ENCODE data around the gene ZFYVE28.
"Not testable (repeated sequence)": the region's sequence is repeated elsewhere in the genome, so short reads cannot be mapped to it uniquely, and the experiment has no call there.

ZFYVE28 gene

GRCh38 chr4:2284161-2284933, 134.1 kb downstream of the ZFYVE28 start:
- DNase-seq: no peak

GRCh38 chr4:2283199-2283711, 135.2 kb downstream of the ZFYVE28 start:
- no peak for DNase-seq

- DNase-seq: no peak
Measured at GRCh38 chr4:2281575-2282343, 136.7 kb downstream of the ZFYVE28 start.

GRCh38 chr4:2280531-2281300, 137.7 kb downstream of the ZFYVE28 start:
- DNase-seq: no peak

- no peak for DNase-seq
Measured at GRCh38 chr4:2277956-2278355, 140.5 kb downstream of the ZFYVE28 start.

- no peak for DNase-seq
Measured at GRCh38 chr4:2276581-2277325, 141.7 kb downstream of the ZFYVE28 start.

- no peak for DNase-seq
Measured at GRCh38 chr4:2275546-2276251, 142.7 kb downstream of the ZFYVE28 start.

GRCh38 chr4:2275044-2275397, 143.4 kb downstream of the ZFYVE28 start:
- DNase-seq: not testable (repeated sequence)

GRCh38 chr4:2274320-2275043, 144.0 kb downstream of the ZFYVE28 start:
- no peak for DNase-seq

GRCh38 chr4:2273657-2274319, 144.7 kb downstream of the ZFYVE28 start:
- DNase-seq: no peak

- DNase-seq: no peak
Measured at GRCh38 chr4:2273221-2273620, 145.2 kb downstream of the ZFYVE28 start.

GRCh38 chr4:2272828-2273120, 145.7 kb downstream of the ZFYVE28 start:
- no peak for DNase-seq

- no peak for DNase-seq
Measured at GRCh38 chr4:2272026-2272827, 146.2 kb downstream of the ZFYVE28 start.

- DNase-seq: no peak
Measured at GRCh38 chr4:2271279-2272025, 147.0 kb downstream of the ZFYVE28 start.

GRCh38 chr4:2270341-2271165, 147.9 kb downstream of the ZFYVE28 start:
- no peak for DNase-seq

GRCh38 chr4:2269618-2270163, 148.8 kb downstream of the ZFYVE28 start:
- no peak for DNase-seq

- DNase-seq: no peak
Measured at GRCh38 chr4:2269206-2269531, 149.3 kb downstream of the ZFYVE28 start.
